ENCODE data around the gene KIF9.

- TF ChIP-seq, protein P1, sequence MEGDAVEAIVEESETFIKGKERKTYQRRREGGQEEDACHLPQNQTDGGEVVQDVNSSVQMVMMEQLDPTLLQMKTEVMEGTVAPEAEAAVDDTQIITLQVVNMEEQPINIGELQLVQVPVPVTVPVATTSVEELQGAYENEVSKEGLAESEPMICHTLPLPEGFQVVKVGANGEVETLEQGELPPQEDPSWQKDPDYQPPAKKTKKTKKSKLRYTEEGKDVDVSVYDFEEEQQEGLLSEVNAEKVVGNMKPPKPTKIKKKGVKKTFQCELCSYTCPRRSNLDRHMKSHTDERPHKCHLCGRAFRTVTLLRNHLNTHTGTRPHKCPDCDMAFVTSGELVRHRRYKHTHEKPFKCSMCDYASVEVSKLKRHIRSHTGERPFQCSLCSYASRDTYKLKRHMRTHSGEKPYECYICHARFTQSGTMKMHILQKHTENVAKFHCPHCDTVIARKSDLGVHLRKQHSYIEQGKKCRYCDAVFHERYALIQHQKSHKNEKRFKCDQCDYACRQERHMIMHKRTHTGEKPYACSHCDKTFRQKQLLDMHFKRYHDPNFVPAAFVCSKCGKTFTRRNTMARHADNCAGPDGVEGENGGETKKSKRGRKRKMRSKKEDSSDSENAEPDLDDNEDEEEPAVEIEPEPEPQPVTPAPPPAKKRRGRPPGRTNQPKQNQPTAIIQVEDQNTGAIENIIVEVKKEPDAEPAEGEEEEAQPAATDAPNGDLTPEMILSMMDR (IDR thresholded peaks at IDR 0.05; ENCODE audit: insufficient read depth, low read depth, low read length), result no peak
- no peak for TF ChIP-seq EZH2 (IDR thresholded peaks at IDR 0.05; ENCODE audit: insufficient read depth, low read length)
These were observed 80.1 kb downstream of the KIF9 start for GRCh38 chr3:47202542-47202941.

Data from astrocyte (in vitro differentiated cells and primary cell).